ENCODE data around the gene FAM222B.

The FAM222B gene

GRCh38 chr17:28862561-28862960 lies 20.0 kb upstream of the FAM222B start:
- TF ChIP-seq POLR2AphosphoS5 (IDR thresholded peaks at IDR 0.05; ENCODE audit: borderline replicate concordance, low read depth, low read length), result no peak
- TF ChIP-seq FOXP2 (optimal IDR thresholded peaks at IDR 0.05; ENCODE audit: control extremely low read depth, extremely low read length, insufficient read depth), result no peak
- no peak for TF ChIP-seq EZH2 (IDR thresholded peaks at IDR 0.05)
- Histone ChIP-seq H3K4me3 (no peak overlapping the region), H3K27ac (no peak overlapping the region), H3K9me3 (ENCODE audit: low read depth, low read length) (no peaks in the 10 kb centered on the region), H3K9ac (ENCODE audit: insufficient read length) (no peak overlapping the region), H3K36me3 (ENCODE audit: insufficient read depth, low read length) (peaks cover 22% of the 10 kb centered on the region; the same call in 1 of the 2 replicates)
- no peak for DNase-seq (ENCODE audit: low read depth, low spot score)

DNA sequence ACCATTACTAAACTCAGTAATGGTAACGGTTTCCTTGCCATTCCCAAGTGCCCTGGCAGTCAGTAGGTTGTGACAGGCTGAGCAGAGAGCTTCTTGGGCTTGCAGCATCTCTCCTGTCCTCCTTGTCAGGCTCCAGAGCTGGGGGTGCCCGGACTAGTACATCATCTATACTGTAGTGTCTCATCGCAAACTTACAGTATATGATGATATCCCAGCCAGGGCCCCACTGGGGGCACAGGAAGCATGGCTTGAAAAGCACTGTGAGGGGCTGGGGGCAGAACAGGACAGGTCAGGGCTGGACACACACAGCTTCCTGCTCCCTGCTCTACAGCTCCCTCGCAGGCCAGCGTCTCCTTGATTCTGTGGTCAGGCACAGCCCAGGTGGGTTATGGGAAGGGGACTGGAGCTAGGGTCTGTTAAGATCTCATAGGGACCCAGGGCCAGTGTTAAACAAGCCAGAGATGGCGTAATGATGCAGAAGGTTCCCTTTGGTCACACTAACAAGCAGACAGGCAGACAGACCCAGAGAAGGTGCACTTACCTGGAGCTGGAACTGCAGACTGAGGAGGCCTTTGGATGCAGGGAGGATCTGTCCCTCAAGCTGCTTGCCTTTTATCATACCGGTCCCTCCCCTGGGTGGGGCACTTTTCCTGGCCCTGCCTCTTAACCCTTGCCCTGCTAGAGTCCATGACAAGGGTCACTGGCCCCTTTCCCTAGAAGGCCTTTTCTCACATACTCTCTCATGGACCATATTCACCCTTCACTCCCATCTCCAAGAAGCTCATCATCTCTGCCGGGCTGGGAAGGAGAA lies 19.0 kb upstream of the FAM222B start:
- peaks cover 22% of the 10 kb centered on the region; the same call in 1 of the 2 replicates for H3K36me3 ChIP-seq (ENCODE audit: insufficient read depth, low read length)
- H3K9me3 ChIP-seq (ENCODE audit: low read depth, low read length), result no peaks in the 10 kb centered on the region
- no peak overlapping the region for H3K4me3 ChIP-seq
- no peak for DNase-seq (ENCODE audit: low read depth, low spot score)
- no peak overlapping the region for H3K9ac ChIP-seq (ENCODE audit: insufficient read length)
- no peak overlapping the region for H3K27ac ChIP-seq
- TF ChIP-seq POLR2AphosphoS5 (IDR thresholded peaks at IDR 0.05; ENCODE audit: borderline replicate concordance, low read depth, low read length) (no peak), FOXP2 (optimal IDR thresholded peaks at IDR 0.05; ENCODE audit: control extremely low read depth, extremely low read length, insufficient read depth) (no peak), EZH2 (IDR thresholded peaks at IDR 0.05) (no peak)

GRCh38 chr17:28860363-28860808 lies 17.8 kb upstream of the FAM222B start:
- no peak overlapping the region for H3K27ac ChIP-seq
- H3K4me3 ChIP-seq, result no peak overlapping the region
- no peak for TF ChIP-seq FOXP2 (optimal IDR thresholded peaks at IDR 0.05; ENCODE audit: control extremely low read depth, extremely low read length, insufficient read depth)
- TF ChIP-seq EZH2 (IDR thresholded peaks at IDR 0.05), result no peak
- TF ChIP-seq POLR2AphosphoS5 (IDR thresholded peaks at IDR 0.05; ENCODE audit: borderline replicate concordance, low read depth, low read length), result no peak
- H3K9ac ChIP-seq (ENCODE audit: insufficient read length), result no peak overlapping the region
- no peak for DNase-seq (ENCODE audit: low read depth, low spot score)
- peaks cover 29% of the 10 kb centered on the region; the same call in 1 of the 2 replicates for H3K36me3 ChIP-seq (ENCODE audit: insufficient read depth, low read length)
- H3K9me3 ChIP-seq (ENCODE audit: low read depth, low read length), result no peaks in the 10 kb centered on the region

DNA sequence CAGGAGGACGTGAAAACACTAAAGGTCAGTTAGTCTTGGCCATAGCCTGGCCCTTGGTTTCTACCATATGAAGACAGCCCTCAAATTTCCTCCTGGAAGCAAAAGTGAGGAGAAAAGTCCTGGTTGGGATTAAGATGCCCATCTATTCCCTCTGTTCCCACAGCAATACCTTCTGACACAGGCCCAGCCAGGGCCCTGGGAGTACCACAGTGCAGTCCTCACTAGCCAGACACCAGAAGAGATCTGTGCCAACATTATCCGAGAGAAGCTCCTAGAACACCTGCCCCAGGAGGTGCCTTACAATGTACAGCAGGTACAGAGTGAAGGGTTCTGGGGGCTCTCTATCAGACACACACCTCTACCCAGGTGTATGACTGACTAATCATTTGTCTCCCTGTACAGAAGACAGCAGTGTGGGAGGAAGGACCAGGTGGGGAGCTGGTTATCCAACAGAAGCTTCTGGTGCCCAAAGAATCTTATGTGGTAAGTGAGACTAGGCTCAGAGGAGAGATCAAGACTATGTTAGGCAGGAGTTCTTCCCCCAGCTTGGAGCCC lies 16.3 kb upstream of the FAM222B start:
- no peak overlapping the region for H3K4me3 ChIP-seq
- no peak overlapping the region for H3K27ac ChIP-seq
- no peaks in the 10 kb centered on the region for H3K9me3 ChIP-seq (ENCODE audit: low read depth, low read length)
- H3K36me3 ChIP-seq (ENCODE audit: insufficient read depth, low read length), result peaks cover 29% of the 10 kb centered on the region; the same call in 1 of the 2 replicates
- H3K9ac ChIP-seq (ENCODE audit: insufficient read length), result no peak overlapping the region
- no peak for DNase-seq (ENCODE audit: low read depth, low spot score)
- TF ChIP-seq EZH2 (IDR thresholded peaks at IDR 0.05) (no peak), POLR2AphosphoS5 (IDR thresholded peaks at IDR 0.05; ENCODE audit: borderline replicate concordance, low read depth, low read length) (no peak), FOXP2 (optimal IDR thresholded peaks at IDR 0.05; ENCODE audit: control extremely low read depth, extremely low read length, insufficient read depth) (no peak)

DNA sequence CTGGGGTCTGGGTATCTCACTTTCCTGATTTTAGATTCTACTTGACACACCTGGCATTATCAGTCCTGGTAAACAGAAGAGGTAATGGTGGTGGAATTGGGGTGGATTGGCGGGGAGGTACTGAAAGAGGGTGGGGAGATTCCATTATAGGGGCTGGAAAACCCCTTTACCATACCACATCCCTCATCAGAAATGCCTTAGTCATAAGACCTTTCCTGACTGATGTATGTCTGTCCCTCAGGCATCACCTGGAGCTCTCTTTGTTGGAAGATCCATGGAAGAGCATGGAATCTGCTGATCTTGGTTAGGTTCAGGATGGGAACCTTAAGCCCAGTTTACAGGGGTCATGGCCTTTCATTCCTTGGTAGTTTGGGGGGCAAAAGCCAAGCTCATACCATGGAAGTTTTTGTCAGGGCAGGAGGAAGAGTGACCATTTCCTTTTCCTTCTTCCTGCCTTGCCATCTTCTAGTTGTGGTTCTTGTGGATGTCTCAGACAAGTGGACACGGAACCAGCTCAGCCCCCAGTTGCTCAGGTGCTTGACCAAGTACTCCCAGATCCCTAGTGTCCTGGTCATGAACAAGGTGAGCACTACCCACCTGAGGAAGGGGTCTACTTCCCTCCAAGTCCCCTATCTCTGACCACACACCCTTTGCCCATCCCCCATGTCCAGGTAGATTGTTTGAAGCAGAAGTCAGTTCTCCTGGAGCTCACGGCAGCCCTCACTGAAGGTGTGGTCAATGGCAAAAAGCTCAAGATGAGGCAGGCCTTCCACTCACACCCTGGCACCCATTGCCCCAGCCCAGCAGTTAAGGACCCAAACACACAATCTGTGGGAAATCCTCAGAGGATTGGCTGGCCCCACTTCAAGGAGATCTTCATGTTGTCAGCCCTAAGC lies 15.6 kb upstream of the FAM222B start:
- Histone ChIP-seq H3K36me3 (ENCODE audit: insufficient read depth, low read length) (peaks cover 29% of the 10 kb centered on the region; the same call in 1 of the 2 replicates), H3K9ac (ENCODE audit: insufficient read length) (no peak overlapping the region), H3K27ac (no peak overlapping the region), H3K4me3 (no peak overlapping the region), H3K9me3 (ENCODE audit: low read depth, low read length) (no peaks in the 10 kb centered on the region)
- no peak for DNase-seq (ENCODE audit: low read depth, low spot score)
- no peak for TF ChIP-seq EZH2 (IDR thresholded peaks at IDR 0.05)
- TF ChIP-seq POLR2AphosphoS5 (IDR thresholded peaks at IDR 0.05; ENCODE audit: borderline replicate concordance, low read depth, low read length), result no peak

DNA sequence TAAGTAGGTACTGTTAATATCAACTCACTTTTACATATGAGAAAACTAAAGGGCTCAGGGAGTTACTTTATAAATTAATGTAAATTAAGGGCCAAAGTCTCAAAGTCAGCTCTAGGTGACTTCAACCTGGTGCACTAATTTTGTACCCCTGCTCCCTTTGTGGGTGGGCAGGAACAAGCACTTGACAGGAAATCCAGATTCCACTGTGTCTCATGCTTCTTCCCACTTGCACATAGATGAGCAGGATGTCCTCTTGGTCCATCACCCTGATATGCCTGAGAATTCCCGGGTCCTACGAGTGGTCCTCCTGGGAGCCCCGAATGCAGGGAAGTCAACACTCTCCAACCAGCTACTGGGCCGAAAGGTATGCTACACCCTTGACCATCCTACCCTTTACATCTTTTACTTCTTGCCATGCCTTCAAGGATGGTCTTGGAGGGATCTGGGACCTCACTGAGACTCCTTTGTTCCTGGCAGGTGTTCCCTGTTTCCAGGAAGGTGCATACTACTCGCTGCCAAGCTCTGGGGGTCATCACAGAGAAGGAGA lies 13.5 kb upstream of the FAM222B start:
- Histone ChIP-seq H3K36me3 (ENCODE audit: insufficient read depth, low read length) (peaks cover 29% of the 10 kb centered on the region; the same call in 1 of the 2 replicates), H3K9ac (ENCODE audit: insufficient read length) (no peak overlapping the region), H3K27ac (no peak overlapping the region), H3K9me3 (ENCODE audit: low read depth, low read length) (no peaks in the 10 kb centered on the region), H3K4me3 (peak overlapping the region; percentile 87)
- no peak for DNase-seq (ENCODE audit: low read depth, low spot score)
- TF ChIP-seq FOXP2 (optimal IDR thresholded peaks at IDR 0.05; ENCODE audit: control extremely low read depth, extremely low read length, insufficient read depth) (no peak), POLR2AphosphoS5 (IDR thresholded peaks at IDR 0.05; ENCODE audit: borderline replicate concordance, low read depth, low read length) (no peak), EZH2 (IDR thresholded peaks at IDR 0.05) (no peak)

DNA sequence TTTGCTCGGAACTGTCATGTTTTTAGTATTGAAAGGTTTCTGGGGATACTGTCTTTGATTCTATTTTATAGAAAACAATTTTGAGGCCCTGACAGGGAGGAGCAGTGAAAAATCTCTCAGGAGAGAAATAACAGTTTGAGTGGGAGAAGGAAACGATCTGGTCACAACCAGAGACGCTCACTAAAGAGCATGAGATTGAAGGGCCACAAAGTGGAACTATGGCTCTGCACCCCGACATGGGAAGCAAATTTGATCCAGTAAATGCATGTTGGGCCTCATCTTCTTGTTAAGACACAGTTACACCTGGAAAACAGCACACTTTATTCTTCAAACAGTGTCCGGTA lies 12.7 kb upstream of the FAM222B start:
- TF ChIP-seq POLR2AphosphoS5 (IDR thresholded peaks at IDR 0.05; ENCODE audit: borderline replicate concordance, low read depth, low read length) (no peak), EZH2 (IDR thresholded peaks at IDR 0.05) (no peak), FOXP2 (optimal IDR thresholded peaks at IDR 0.05; ENCODE audit: control extremely low read depth, extremely low read length, insufficient read depth) (no peak)
- H3K27ac ChIP-seq, result peak overlapping the region; percentile 64; the same call in 1 of the 2 replicates
- peak overlapping the region; percentile 91 for H3K9ac ChIP-seq (ENCODE audit: insufficient read length)

More for the DNA sequence above, 12.7 kb upstream of the FAM222B start:
- no peaks in the 10 kb centered on the region for H3K9me3 ChIP-seq (ENCODE audit: low read depth, low read length)
- H3K4me3 ChIP-seq, result peak overlapping the region; percentile 87
- DNase-seq (ENCODE audit: low read depth, low spot score), result no peak
- peaks cover 24% of the 10 kb centered on the region; the same call in 1 of the 2 replicates for H3K36me3 ChIP-seq (ENCODE audit: insufficient read depth, low read length)
